Measurements from ENCODE around the gene ATG12. TPM values are rescaled to one million over a fixed set of nuclear protein-coding genes. Genes with fewer than 3 reads are reported as not detected.

ATG12 gene
- polyA plus RNA-seq, 1 donor: 74.4 TPM

DNA sequence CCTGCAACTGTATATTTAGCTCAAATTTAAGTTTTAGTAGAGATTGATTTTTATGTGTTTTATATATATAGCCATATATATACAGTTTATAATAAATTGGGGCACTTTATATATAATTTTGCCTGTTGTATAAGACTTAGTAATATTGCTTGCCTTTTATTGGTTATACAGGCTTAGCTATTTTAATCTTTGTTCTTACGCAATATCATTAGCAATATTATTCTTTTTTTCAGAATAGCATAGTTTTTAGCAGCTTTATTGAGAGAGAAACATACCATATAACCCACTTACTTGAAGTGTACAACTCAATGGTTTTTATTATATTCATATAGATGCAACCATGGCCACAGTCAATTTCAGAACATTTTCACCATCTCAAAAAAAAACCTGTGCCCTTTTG lies 52.9 kb downstream of the ATG12 start:
- DNase-seq: no peak
- Histone ChIP-seq H3K27ac (ENCODE audit: low read length) (no peak overlapping the region), H3K9me3 (ENCODE audit: control insufficient read depth, low read depth, low read length) (no peaks in the 10 kb centered on the region), H3K36me3 (ENCODE audit: control insufficient read depth, insufficient read depth, low read length) (no peaks in the 10 kb centered on the region), H3K4me3 (ENCODE audit: low read length) (no peak overlapping the region), H3K27me3 (ENCODE audit: control insufficient read depth, insufficient read depth, low read length) (peaks cover 7% of the 10 kb centered on the region), H3K4me1 (ENCODE audit: control insufficient read depth, insufficient read depth, low read length) (no peaks in the 10 kb centered on the region)
- no CpG with 5 or more reads among the region's 1 CpG for WGBS (ENCODE audit: insufficient coverage, low lambda C conversion rate)

DNA sequence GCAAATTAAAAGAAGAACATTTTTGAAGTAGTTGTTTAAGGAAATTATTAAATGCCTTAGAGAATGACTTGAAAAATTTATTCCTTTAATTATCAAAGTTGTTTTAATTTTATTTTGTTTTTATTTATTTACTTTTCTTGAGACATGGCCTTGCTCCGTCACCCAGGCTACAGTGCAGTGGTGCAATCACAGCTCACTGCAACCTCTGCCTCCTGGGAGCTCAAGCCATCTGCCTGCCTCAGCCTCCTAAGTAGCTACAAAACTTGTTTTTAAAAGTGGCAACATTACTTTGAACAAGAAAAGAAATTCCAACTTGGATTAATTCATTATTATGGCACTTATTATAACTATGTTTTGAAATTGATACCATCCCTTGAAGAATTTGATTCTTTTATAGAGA lies 53.9 kb downstream of the ATG12 start:
- Histone ChIP-seq H3K36me3 (ENCODE audit: control insufficient read depth, insufficient read depth, low read length) (no peaks in the 10 kb centered on the region), H3K4me1 (ENCODE audit: control insufficient read depth, insufficient read depth, low read length) (no peaks in the 10 kb centered on the region), H3K9me3 (ENCODE audit: control insufficient read depth, low read depth, low read length) (no peaks in the 10 kb centered on the region), H3K27me3 (ENCODE audit: control insufficient read depth, insufficient read depth, low read length) (peaks cover 7% of the 10 kb centered on the region), H3K27ac (ENCODE audit: low read length) (no peak overlapping the region), H3K4me3 (ENCODE audit: low read length) (no peak overlapping the region)
- no peak for DNase-seq
- 0% methylated on average over 1 of the region's 1 CpG for WGBS (ENCODE audit: insufficient coverage, low lambda C conversion rate)

DNA sequence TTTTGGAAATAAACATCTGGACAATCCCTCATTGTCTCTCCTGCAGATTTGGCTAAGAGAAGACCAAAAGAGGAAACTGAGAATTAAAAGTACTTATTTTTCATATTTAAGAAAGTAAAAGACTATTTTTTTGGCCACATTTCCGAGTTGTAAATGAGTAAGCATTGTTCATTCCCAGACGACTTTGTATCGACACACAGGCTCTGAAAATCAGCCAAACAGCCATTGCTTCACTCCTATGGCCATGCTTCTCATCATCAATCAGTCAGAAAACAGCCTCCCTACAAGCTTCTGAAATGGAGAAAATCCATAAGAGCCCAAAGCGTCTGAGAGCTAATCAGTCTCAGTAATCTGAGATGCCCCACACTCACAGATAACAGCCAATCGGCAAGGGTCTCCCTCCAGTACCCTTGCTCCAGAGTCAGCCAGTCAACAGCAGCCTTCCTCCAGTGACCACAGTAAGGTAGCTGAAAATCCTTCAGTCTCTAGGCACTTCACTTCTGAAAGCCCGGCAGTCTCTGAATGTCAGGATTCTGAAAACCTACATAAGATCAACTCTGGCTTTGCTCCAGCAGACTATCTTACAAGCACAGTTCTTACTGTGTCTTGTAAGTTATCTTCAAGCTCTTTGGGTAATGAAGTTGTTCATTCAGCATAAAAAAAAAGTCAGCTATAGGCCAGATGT lies 55.8 kb downstream of the ATG12 start:
- no peaks in the 10 kb centered on the region for H3K4me1 ChIP-seq (ENCODE audit: control insufficient read depth, insufficient read depth, low read length)
- H3K4me3 ChIP-seq (ENCODE audit: low read length): no peak overlapping the region
- no peaks in the 10 kb centered on the region for H3K36me3 ChIP-seq (ENCODE audit: control insufficient read depth, insufficient read depth, low read length)
- no peaks in the 10 kb centered on the region for H3K9me3 ChIP-seq (ENCODE audit: control insufficient read depth, low read depth, low read length)
- no peak for DNase-seq
- H3K27me3 ChIP-seq (ENCODE audit: control insufficient read depth, insufficient read depth, low read length): peaks cover 7% of the 10 kb centered on the region
- H3K27ac ChIP-seq (ENCODE audit: low read length): no peak overlapping the region
- no CpG with 5 or more reads among the region's 6 CpGs for WGBS (ENCODE audit: insufficient coverage, low lambda C conversion rate)

DNA sequence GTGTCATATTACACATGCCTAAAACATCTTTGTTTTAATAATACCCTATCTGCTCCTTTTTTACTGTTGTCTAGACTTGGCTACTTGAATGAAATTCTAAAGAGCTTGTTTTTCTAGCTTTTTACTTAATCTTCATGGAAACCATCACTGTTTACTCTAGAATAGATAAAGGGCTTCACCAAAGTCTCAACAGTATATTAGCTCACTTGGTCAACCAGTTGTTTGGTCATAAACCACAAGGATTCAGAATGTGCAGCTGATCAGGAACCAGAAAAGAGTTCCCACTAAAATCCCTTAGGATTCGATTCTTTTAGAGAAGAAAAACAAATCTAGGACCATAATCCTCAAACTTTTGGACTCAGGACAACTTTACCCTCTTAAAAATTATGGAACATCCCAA lies 62.9 kb downstream of the ATG12 start:
- Histone ChIP-seq H3K27ac (ENCODE audit: low read length) (no peak overlapping the region), H3K4me3 (ENCODE audit: low read length) (no peak overlapping the region), H3K4me1 (ENCODE audit: control insufficient read depth, insufficient read depth, low read length) (no peaks in the 10 kb centered on the region), H3K9me3 (ENCODE audit: control insufficient read depth, low read depth, low read length) (no peaks in the 10 kb centered on the region), H3K27me3 (ENCODE audit: control insufficient read depth, insufficient read depth, low read length) (peaks cover 5% of the 10 kb centered on the region), H3K36me3 (ENCODE audit: control insufficient read depth, insufficient read depth, low read length) (no peaks in the 10 kb centered on the region)
- no CpG with 5 or more reads among the region's 1 CpG for WGBS (ENCODE audit: insufficient coverage, low lambda C conversion rate)
- DNase-seq: no peak

Other genes with a start within 250 kb of the ATG12 start
- gene TICAM2, start 239.1 kb downstream of the ATG12 start, polyA plus RNA-seq: 2.9 TPM
- 107 TPM for gene TMED7, start 215.5 kb downstream of the ATG12 start, polyA plus RNA-seq
- gene CDO1, start 24.9 kb downstream of the ATG12 start, polyA plus RNA-seq: 5.7 TPM
- gene AP3S1, start 370 bp upstream of the ATG12 start, polyA plus RNA-seq: 121 TPM
- gene LVRN, start 120.9 kb upstream of the ATG12 start, polyA plus RNA-seq: 0.27 TPM
- gene ARL14EPL, start 190.9 kb upstream of the ATG12 start, polyA plus RNA-seq: not detected
- gene COMMD10, start 243.5 kb upstream of the ATG12 start, polyA plus RNA-seq: 58.6 TPM